Hematopoietic multipotent progenitor cell (in vitro differentiated cells): ENCODE measurements around the gene UGT1A3. TPM values are rescaled to one million over a fixed set of nuclear protein-coding genes. Genes with fewer than 3 reads are reported as not detected.

Source experiments
- DNase-seq, 3 donors: peaks; one replicate each; pipeline ENCODE4 v3.0.0-alpha.2; 2011 to 2015; ENCODE audit warnings: low read depth in 2 of 3, low spot score in 2 of 3
- total RNA-seq: library from RNA; depleted of rRNA; stranded (reverse); fragments of >200 nt; gene quantifications from one replicate; pipeline ENCODE4 v1.2.3, GENCODE V29; 2012

The UGT1A3 gene
- total RNA-seq, 1 donor = not detected

DNA sequence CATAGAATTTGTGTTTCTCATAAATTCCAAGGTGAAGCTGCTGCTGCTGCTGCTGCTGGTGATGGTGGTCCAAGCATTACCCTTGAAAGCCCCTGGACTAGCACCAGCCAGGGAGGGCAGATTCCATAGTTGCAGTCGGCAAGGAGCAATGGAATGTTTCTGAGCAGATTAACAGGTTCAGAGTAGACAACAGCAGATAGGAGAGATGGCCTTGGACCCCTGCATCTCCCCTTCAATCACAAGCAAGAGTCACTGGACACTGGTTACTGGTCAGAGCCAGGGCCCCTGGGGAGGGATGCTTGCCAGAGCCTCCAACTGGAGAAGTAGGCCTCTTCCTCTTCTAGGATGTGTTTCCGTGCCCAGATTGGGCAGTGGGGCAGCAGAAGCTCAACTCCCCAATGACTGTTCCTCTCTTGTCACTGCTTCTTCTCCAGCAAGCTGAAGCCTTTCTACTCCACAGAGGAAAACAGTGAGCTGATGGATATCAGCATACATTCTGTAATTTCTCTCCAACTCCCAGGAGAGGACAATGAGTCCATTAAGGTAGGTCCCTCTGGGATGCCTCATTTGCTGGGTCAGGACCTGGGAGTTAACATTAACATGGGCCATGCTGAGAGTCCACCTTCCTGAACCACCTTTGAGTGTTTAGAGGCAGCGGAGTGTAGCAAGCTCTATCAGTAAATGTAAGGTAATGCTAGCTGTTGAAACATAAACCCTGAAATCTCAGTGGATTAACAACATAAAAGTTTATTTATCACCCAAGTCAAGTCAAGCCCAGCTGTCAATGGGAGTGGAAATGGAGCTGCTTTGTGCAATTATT, 84.6 kb downstream of the UGT1A3 start:
- no peak for DNase-seq

DNA sequence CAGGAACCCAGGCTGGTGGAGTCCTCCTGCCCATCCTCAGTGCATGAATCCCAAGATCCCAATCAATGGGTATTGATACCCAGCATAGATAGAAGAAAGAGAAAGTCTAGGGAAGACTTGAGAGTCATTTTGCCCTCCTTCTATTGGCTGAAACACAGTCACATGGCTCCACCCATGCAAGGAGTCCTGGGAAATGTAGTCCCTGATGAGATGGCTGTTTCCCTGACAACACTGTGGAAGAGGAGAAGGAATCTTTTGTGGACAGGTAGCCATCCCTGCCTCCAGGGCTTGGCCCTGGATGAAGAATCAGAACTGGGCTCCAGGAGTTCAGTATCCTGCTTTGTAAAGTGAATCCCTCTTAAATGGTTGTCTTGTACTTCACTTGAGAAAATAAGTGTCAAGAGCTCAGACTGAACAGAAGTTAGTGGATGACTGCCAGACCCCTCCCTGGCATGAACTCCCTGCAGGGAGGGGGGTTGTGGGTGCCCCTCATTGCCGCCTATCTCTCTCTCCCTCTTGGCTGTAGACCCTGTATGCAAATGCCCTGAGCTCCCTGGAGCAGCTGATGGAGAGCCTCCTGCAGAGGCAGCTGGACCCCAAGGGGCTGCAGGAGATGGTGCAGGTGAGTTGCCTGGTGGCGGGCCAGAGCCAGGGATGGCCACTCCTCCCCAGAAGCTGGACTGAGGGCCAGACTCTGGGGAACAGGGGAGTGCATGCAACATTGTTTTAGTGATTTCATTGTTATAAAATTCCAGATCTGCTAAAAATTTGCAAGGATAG, 85.4 kb downstream of the UGT1A3 start:
- DNase-seq = no peak

DNA sequence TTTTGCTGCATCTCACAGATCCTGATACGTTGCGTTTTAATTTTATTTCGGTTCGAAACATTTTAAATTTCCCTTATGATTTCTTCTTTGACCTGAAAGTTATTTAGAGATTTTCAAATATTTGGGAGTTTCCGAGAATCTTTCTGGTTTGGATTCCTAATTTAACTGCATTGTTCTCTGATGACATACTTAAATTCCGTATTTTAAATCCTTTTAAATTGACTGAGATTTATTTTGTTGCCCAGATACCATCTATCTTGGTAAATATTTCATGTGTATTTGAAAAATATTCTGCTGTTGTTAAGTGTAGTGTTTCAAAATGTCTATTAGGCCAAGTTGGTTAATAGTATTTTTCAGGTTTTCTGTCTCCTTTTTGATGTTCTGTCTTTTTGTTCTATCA, 87.0 kb downstream of the UGT1A3 start:
- DNase-seq = no peak

DNA sequence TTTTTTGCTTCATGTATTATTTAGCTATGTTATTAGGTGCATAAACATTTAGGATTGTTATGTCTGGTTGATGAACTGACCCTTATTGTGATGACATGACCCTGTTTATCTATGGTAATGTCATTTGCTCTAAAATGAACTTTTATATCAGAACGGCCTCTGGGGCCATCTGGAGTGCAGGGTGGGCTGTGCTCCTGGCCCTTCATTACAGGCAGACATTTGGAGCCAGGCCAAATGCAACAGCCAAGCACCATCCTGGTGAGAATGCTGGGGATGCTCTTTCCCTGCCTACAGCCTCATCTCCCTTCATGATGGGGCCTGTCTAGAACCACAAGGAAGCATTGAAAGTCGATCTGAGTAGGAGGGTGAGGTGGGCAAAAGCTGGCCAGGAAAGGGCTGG, 87.5 kb downstream of the UGT1A3 start:
- no peak for DNase-seq

DNA sequence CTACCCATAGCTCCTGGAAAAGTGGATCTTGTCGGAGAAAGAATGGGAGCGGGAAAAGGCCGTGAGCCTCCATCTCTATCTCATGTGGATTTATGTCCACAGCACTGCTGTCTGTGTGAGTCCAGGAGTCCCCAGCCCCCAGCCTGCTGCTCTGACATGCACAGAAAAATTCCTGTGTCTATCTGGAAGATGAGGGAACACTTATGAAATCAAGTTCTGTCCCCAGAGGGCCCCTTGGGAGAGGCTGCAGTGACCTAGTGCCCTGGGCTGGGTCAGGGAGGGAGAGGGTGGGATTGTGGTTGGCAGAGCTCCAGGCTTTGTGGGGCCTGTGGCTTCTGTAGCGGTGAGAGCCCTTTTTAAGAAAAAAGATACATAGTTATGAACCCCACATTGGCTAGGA, 87.9 kb downstream of the UGT1A3 start:
- no peak for DNase-seq

DNA sequence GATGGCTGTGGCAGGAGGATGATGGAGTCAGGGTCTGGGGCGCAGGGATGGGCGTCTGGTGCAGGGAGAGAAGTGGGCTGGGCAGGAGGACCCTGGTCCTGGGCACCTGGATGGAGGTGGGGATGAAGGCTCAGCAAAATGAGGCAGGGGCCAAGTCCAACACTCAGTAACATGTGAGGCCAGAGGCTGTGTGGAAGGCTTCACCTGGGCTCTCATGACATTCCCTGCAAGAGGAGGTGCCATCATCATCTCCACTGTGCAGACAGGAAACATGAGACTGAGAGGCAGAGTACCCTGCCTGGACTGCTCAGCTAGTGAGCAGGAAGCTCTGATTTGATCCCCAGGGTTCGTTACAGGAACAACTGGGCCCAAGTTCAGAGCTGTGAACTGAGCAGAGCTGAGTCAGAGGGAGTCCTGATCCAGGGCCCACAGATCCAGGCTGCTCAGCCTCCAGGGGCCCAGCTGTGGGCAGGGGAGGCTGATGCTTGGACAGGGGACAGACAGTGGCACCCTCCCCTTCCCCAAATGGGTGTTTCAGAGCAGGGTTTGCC, 88.6 kb downstream of the UGT1A3 start:
- DNase-seq = no peak

DNA sequence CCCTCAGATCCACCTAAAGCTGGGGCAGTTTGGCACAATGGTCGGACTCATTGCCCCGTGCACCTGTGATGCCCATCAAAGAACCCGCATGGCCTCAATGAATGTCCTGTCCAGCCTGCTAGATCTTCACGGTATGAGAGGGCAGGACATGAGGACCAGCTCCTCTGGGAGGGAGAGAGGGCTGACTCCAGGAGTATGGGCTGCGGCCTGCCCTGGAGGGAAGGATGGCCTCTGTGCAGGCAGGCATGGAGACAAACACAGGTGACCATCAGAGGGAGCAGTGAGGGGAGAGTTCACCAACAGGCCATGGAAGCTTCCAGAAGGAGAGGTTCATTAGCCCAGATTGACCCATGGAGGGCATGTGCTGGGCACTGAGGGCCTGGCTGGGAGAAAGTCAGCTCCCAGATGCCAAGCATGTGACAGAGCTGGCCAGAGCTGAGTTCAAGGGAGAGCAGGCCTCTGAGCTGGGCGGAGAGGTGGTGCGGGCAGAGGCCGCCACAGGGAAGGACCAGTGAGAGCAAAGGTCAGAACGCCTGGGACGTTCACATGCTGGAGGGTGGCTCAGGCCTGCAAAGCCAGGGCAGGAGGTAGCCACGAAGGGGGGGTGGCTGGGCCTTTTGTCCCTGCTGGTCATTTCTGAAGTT, 89.3 kb downstream of the UGT1A3 start:
- no peak for DNase-seq

DNA sequence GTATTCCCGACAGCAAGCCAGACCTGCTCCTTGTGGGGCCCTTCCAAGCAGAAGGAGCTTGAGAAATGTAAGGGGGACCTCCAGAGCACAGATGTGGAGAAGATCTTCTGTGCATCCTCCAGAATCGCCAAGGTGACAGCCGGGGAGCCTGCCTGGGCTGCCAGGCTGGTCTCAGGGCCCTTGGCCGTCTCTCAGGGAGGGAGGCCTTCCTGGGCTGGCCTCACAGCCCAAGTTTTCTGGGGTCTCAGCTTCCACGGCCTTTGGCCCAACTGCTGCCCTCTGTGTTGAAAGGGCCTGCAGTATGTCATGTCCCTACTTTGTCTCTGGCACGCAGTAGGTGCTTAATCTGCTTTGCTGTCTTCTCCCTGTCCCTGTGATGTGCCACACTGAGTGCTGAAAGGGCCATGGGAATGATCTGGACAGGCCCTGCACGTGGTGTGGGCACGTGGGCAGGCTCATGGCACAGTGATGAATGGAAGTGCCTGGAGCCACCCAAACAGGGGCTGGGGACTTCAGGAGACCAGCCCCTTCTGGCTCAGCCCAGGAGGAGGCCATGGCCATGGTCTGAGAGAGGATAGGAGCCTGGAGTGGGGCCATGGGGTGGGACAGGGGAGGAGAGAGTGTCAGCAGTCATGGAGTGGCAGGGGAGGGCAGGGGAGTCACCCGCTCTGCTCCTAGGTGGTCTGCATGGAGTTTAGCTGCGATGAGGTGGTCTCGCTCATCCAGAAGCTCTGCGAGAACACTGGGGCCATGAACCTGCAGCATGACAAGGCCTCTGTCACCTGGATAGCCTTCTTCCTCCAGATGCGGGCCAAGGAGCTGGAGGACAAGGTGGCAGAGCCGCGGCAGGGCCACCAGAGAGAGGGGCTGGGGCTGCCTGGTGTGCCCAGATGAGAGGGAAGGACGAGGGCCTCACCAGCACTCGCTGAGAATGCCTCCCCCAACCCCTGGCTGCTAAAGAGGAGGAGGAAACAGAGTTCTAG, 90.1 kb downstream of the UGT1A3 start:
- no peak for DNase-seq

DNA sequence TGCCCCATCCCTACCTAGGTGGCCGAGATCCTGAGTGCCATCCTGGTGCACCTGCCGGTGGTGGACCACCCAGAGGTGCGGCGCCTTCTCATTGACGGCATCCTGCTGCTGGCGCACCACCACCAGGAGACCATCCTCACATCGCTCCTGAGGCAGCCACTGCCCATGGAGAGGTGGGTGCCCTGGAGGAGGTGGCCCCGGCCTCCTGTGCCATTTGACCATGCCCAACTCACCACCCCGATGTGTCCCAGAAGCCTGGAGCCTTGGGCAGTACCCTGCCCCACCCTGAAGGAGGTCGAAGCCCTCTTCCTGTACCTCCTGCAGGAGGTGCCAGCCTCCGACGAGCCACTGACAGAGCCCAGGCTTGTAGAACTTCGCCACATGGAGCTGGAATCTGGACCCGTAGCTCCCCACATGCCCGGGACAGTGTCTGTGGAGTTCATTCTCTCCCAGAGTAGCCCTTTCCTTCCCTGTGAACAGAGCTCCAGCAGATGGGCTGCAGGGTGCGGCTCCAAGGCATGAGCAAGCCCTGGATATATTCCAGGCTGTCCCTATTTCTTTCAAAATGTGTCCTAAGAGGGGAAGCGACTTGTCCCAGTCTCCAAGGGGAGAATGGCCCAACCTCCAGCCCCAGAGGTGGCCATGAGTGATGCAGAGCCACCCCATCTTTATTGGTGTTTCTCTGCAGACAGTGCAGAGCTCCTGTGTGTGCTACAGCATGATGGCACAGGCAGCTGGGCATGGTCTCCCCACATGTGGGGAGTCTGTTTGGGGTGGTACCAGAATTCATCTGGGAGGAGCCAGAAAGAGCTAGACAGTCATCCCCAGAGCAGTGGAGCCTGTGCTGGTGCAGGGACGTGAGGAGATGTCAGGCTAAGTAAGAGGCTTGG, 91.3 kb downstream of the UGT1A3 start:
- no peak for DNase-seq

DNA sequence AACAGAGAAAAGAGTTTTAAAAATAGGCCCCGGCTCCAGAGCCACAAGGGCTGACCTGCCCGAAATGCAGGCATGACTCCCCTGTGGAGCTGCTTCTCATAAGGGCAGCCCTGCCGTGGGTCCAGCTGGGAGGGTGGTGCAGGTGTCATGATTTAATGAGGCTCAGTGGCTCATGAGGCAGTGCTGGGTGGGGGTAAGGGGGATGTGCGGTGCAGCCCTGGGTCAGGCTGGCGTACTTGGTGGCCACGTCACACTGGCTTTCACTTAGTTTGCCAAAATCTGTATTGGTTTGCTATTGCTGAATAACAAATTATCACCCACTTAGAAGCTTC, 91.9 kb downstream of the UGT1A3 start:
- no peak for DNase-seq

DNA sequence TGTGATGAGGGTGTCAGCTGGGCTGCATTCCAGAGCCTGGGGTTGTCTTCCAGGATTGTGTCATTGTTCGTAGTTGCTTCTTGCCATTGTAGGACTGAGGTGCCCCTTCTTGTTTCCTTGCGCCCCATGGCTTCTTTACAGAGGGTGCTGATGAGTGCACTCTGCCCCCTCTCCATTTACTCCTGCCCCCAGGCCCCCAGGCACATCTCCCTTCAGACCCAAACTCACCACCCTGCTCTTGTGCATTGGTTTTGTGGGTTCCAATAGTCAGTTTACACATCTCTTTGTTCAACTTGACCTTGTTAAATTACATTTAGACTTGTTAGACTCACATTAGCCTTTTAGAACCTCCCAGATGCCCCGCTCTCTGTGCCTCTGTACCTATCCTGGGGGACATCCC, 92.4 kb downstream of the UGT1A3 start:
- DNase-seq = no peak

DNA sequence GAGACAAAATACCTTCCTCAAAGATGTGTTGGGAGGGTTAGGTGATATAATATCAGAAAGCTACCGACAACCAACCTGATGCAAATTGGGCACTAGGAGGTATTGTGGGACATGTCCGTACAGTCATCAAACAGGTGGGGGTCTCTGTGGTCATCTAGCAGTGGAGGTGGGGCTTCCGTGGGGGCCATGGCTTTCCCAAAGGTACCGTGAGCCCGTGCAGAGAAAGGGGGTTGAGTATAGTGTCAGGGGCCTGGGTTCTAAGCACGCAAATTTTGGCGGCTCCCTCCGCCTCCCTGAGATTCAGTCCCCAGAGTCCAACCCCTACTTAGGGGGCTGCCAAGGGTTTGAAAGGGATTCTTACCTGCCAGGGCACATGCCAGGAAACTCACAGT, 92.9 kb downstream of the UGT1A3 start:
- DNase-seq = no peak

DNA sequence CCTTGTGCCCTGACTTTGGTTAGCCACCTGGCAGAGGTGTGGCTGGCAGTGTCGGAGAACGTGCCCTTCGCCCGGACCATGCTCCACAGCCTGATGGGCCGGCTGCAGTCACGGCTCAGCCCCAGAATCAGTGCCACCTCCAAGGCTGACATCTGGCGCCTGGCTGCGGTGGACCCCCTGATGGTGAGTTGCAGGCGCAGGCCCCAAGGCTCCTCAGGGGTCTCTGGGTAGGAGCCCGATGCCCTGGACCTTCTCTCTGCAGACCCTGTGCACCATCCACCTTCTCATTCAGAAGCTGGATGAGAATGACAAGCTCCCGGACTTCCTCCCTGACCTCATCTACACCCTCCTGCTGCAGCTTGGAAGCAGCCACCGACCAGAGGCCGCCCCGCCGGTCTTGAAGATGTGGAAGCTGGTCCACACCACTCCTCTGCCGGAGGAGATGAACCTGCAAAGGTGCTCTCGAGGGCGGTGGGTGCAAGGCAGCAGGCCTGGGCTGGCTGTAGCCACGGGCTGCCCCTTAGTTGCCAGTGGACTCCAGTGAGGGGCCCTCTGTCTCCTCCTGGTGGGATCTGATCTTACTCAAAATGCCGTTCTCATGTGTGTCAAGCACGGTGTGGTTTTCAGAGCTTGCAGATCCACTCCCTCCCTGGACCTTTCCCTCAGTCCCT, 93.4 kb downstream of the UGT1A3 start:
- no peak for DNase-seq

Other genes starting within 250 kb of the UGT1A3 start
- gene USP40, start 162.3 kb upstream of the UGT1A3 start, total RNA-seq = 13.2 TPM
- under 0.01 TPM for gene UGT1A8, start 111.4 kb upstream of the UGT1A3 start, total RNA-seq
- under 0.01 TPM for gene UGT1A10, start 92.6 kb upstream of the UGT1A3 start, total RNA-seq
- gene UGT1A9, start 57.1 kb upstream of the UGT1A3 start, total RNA-seq = under 0.01 TPM
- not detected for gene UGT1A7, start 47.1 kb upstream of the UGT1A3 start, total RNA-seq
- 0.27 TPM for gene UGT1A6, start 36.2 kb upstream of the UGT1A3 start, total RNA-seq
- not detected for gene UGT1A5, start 16.1 kb upstream of the UGT1A3 start, total RNA-seq
- gene UGT1A4, start 10.3 kb upstream of the UGT1A3 start, total RNA-seq = not detected
- gene UGT1A1, start 31.2 kb downstream of the UGT1A3 start, total RNA-seq = not detected
- not detected for gene MROH2A, start 49.3 kb downstream of the UGT1A3 start, total RNA-seq
- 1.9 TPM for gene HJURP, start 125.5 kb downstream of the UGT1A3 start, total RNA-seq
- not detected for gene TRPM8, start 188.3 kb downstream of the UGT1A3 start, total RNA-seq